IMR-90 (cell line): Measurements from ENCODE around the gene PDIA4. TPM values are rescaled to one million over a fixed set of nuclear protein-coding genes. Genes with fewer than 3 reads are reported as not detected.

Source experiments
- ATAC-seq: fragments of 200-7000 bp; cut with Tn5 transposase; 2 replicates; pipeline ENCODE4 v1.9.1; 2020; ENCODE audit warnings: low read depth, mild to moderate bottlenecking, moderate library complexity
- BruUV-seq: library from RNA; stranded (reverse); fragments of 400-500 nt; replicated peaks from 2 replicates; lab custom pipeline; 2021; lab: Mats Ljungman, UMichigan
- CTCF ChIA-PET: fragments of 300-600 bp; formaldehyde crosslinking; extraction: SDS; loops from one replicate; lab custom pipeline; 2021; ENCODE audit warnings: antibody characterized with exemption; lab: Yijun Ruan, JAX
- POLR2A ChIA-PET: fragments of 300-600 bp; sonication (Branson Sonifier 250); formaldehyde crosslinking; loops from one replicate; lab custom pipeline; 2022; ENCODE audit warnings: antibody characterized with exemption; ENCODE audit not compliant: unreplicated experiment; lab: Charles Lee
- DNase-seq: peaks from one replicate; pipeline ENCODE4 v3.0.0; 2013
- H2AFZ ChIP-seq: replicated peaks from 2 replicates; pipeline ENCODE3; 2013; ENCODE audit warnings: low read length, mild to moderate bottlenecking; ENCODE audit not compliant: poor library complexity
- H2AK5ac ChIP-seq: 2 replicates; pipeline ENCODE4 v1.6.1; 2013; ENCODE audit warnings: low read depth, low read length, inconsistent platforms
- H2AK9ac ChIP-seq: replicated peaks from 2 replicates; pipeline ENCODE3; 2013; ENCODE audit warnings: mild to moderate bottlenecking, low read depth, low read length, moderate library complexity; ENCODE audit not compliant: poor library complexity
- H2BK120ac ChIP-seq: 2 replicates; pipeline ENCODE4 v1.6.1; 2013; ENCODE audit warnings: low read depth, low read length, inconsistent platforms
- H2BK15ac ChIP-seq: 3 replicates; pipeline ENCODE4 v1.6.1; 2013; ENCODE audit warnings: low read depth, low read length, inconsistent platforms
- H2BK20ac ChIP-seq: 2 replicates; pipeline ENCODE4 v1.6.1; 2013; ENCODE audit warnings: low read depth, mild to moderate bottlenecking, inconsistent platforms, low read length, moderate library complexity
- H2BK5ac ChIP-seq: 2 replicates; pipeline ENCODE4 v1.6.1; 2013; ENCODE audit warnings: mild to moderate bottlenecking, low read depth, low read length, inconsistent platforms; ENCODE audit not compliant: poor library complexity, severe bottlenecking
- H3K14ac ChIP-seq: replicated peaks from 2 replicates; pipeline ENCODE4 v1.6.1; 2013; ENCODE audit warnings: low read depth, low read length, inconsistent platforms
- H3K18ac ChIP-seq: 2 replicates; pipeline ENCODE4 v1.6.1; 2013; ENCODE audit warnings: low read depth, low read length, control low read depth
- H3K23ac ChIP-seq: 2 replicates; pipeline ENCODE4 v1.6.1; 2013; ENCODE audit warnings: low read depth, low read length, inconsistent platforms
- H3K27ac ChIP-seq: 2 replicates; pipeline ENCODE4 v1.5.1; 2013; ENCODE audit warnings: mild to moderate bottlenecking, control low read depth, low read length; ENCODE audit not compliant: insufficient read depth
- H3K27me3 ChIP-seq: 2 replicates; pipeline ENCODE4 v1.6.1; 2013; ENCODE audit warnings: low read length; ENCODE audit not compliant: control insufficient read depth, insufficient read depth
- H3K36me3 ChIP-seq: 2 replicates; pipeline ENCODE4 v1.6.1; 2013; ENCODE audit warnings: low read length, mixed read lengths; ENCODE audit not compliant: control insufficient read depth, insufficient read depth
- H3K4ac ChIP-seq: 2 replicates; pipeline ENCODE4 v1.6.1; 2013; ENCODE audit warnings: low read depth, low read length, inconsistent platforms
- H3K4me1 ChIP-seq: 2 replicates; pipeline ENCODE4 v1.6.1; 2013; ENCODE audit warnings: low read length, mixed read lengths; ENCODE audit not compliant: control insufficient read depth, insufficient read depth
- H3K4me2 ChIP-seq: 2 replicates; pipeline ENCODE4 v1.6.1; 2013; ENCODE audit warnings: low read depth, mild to moderate bottlenecking, control low read depth, low read length, moderate library complexity
- H3K4me3 ChIP-seq: 2 replicates; pipeline ENCODE4 v1.5.1; 2013; ENCODE audit warnings: low read depth, mild to moderate bottlenecking, control low read depth, low read length, moderate library complexity; ENCODE audit not compliant: insufficient read depth
- H3K56ac ChIP-seq: 2 replicates; pipeline ENCODE4 v1.6.1; 2013; ENCODE audit warnings: low read length, inconsistent platforms; ENCODE audit not compliant: insufficient read depth; ENCODE audit errors: extremely low read depth
- H3K79me1 ChIP-seq, 2 experiments: 2 replicates each; pipeline ENCODE4 v1.6.1; 2013; ENCODE audit warnings: low read length in 2 of 2, inconsistent platforms in 1 of 2, low read depth in 1 of 2
- H3K9ac ChIP-seq: 2 replicates; pipeline ENCODE4 v1.6.1; 2013; ENCODE audit warnings: low read depth, low read length, control low read depth
- H3K9me1 ChIP-seq: 2 replicates; pipeline ENCODE4 v1.6.1; 2013; ENCODE audit warnings: low read length, inconsistent platforms; ENCODE audit not compliant: insufficient read depth
- H3K9me3 ChIP-seq: 2 replicates; pipeline ENCODE4 v1.6.1; 2013; ENCODE audit warnings: low read length; ENCODE audit not compliant: control insufficient read depth, insufficient read depth
- H4K20me1 ChIP-seq: 2 replicates; pipeline ENCODE4 v1.6.1; 2013; ENCODE audit warnings: low read length, inconsistent platforms; ENCODE audit not compliant: insufficient read depth
- H4K5ac ChIP-seq: 2 replicates; pipeline ENCODE4 v1.6.1; 2013; ENCODE audit warnings: mild to moderate bottlenecking, low read depth, low read length, control low read depth
- H4K8ac ChIP-seq, 2 experiments: 2 replicates each; pipeline ENCODE4 v1.6.1; 2013; ENCODE audit warnings: low read depth in 2 of 2, low read length in 2 of 2, control low read depth in 1 of 2, inconsistent platforms in 1 of 2
- H4K91ac ChIP-seq: 2 replicates; pipeline ENCODE4 v1.6.1; 2013; ENCODE audit warnings: low read depth, low read length, inconsistent platforms; ENCODE audit not compliant: insufficient read depth
- BHLHE40 ChIP-seq: fragments of 150-350 bp; IDR thresholded peaks from 2 replicates; pipeline ENCODE4 v1.6.1; 2016; ENCODE audit warnings: mild to moderate bottlenecking, low read depth, low read length
- CEBPB ChIP-seq: IDR thresholded peaks from 2 replicates; pipeline ENCODE4 v1.6.1; 2012; ENCODE audit warnings: low read depth, low read length, improper control_type of control experiment
- CHD1 ChIP-seq: IDR thresholded peaks from 2 replicates; pipeline ENCODE4 v1.6.1; 2012; ENCODE audit warnings: low read depth, low read length, improper control_type of control experiment
- ELK1 ChIP-seq: fragments of 150-350 bp; IDR thresholded peaks from 2 replicates; pipeline ENCODE4 v1.6.1; 2016; ENCODE audit warnings: low read depth, mild to moderate bottlenecking, low read length, moderate library complexity, borderline replicate concordance
- FOS ChIP-seq: fragments of 150-350 bp; IDR thresholded peaks from 2 replicates; pipeline ENCODE4 v1.6.1; 2016; ENCODE audit warnings: low read depth, low read length
- MAFK ChIP-seq: IDR thresholded peaks from 2 replicates; pipeline ENCODE4 v1.6.1; 2012; ENCODE audit warnings: low read depth, low read length, improper control_type of control experiment
- MAZ ChIP-seq: IDR thresholded peaks from 2 replicates; pipeline ENCODE4 v1.6.1; 2012; ENCODE audit warnings: low read depth, mild to moderate bottlenecking, low read length, improper control_type of control experiment, moderate library complexity, borderline replicate concordance
- MXI1 ChIP-seq: IDR thresholded peaks from 2 replicates; pipeline ENCODE4 v1.6.1; 2012; ENCODE audit warnings: low read depth, mild to moderate bottlenecking, low read length, moderate library complexity, borderline replicate concordance
- NFE2L2 ChIP-seq: fragments of 150-350 bp; IDR thresholded peaks from 2 replicates; pipeline ENCODE4 v1.6.1; 2016; ENCODE audit warnings: low read depth, mild to moderate bottlenecking, low read length
- POLR2A ChIP-seq: IDR thresholded peaks from 2 replicates; pipeline ENCODE4 v1.6.1; 2012; ENCODE audit warnings: mild to moderate bottlenecking, low read depth, low read length
- RAD21 ChIP-seq: IDR thresholded peaks from 2 replicates; pipeline ENCODE4 v1.6.1; 2012; ENCODE audit warnings: low read length, improper control_type of control experiment
- RCOR1 ChIP-seq: IDR thresholded peaks from 2 replicates; pipeline ENCODE4 v1.6.1; 2012; ENCODE audit warnings: mild to moderate bottlenecking, low read length, improper control_type of control experiment; ENCODE audit not compliant: insufficient replicate concordance
- SMC3 ChIP-seq: fragments of 150-350 bp; IDR thresholded peaks from 2 replicates; pipeline ENCODE4 v1.6.1; 2016; ENCODE audit warnings: low read depth, mild to moderate bottlenecking, antibody characterized with exemption, low read length, moderate library complexity
- WGBS, 2 experiments: methylation state at CpG; one replicate each; pipeline versions ENCODE4 v1.1.5 to v1.1.7; 2013; ENCODE audit warnings: missing lambda C conversion rate in 2 of 2; ENCODE audit not compliant: insufficient read length in 1 of 2; ENCODE audit errors: extremely low coverage in 2 of 2; 5-methylcytosine and 5-hydroxymethylcytosine counted together
- dilution Hi-C: fragments of 300-500 bp; cut with HindIII; formaldehyde crosslinking; loops from one replicate; pipeline ENCODE4 v1.14.3; 2018; ENCODE audit warnings: low sequenced_read_pairs; ENCODE audit not compliant: unreplicated experiment
- in situ Hi-C: fragments of 300-500 bp; cut with MboI; formaldehyde crosslinking; loops from 3 replicates; pipeline ENCODE4 v1.14.3; 2019; ENCODE audit warnings: low sequenced_read_pairs, inconsistent platforms, mixed read lengths
- intact Hi-C: fragments of 100-400 bp; cut with micrococcal nuclease; formaldehyde crosslinking; loops from 2 replicates; pipeline ENCODE4 v1.10.0; 2022
- polyA plus RNA-seq, 3 experiments: library from polyadenylated mRNA; depleted of rRNA; stranded (reverse); fragments of >200 nt; gene quantifications; 2 replicates each; pipeline ENCODE4 v1.2.3, GENCODE V29; 2012; ENCODE audit warnings: low replicate concordance in 1 of 3
- total RNA-seq: library from RNA; depleted of rRNA; stranded (reverse); fragments of >200 nt; gene quantifications from 2 replicates; pipeline ENCODE4 v1.2.3, GENCODE V29; 2012
- TF ChIP-seq, protein P1 (sequence below): fragments of 150-350 bp; IDR thresholded peaks from 2 replicates; pipeline ENCODE4 v1.6.1; 2017; ENCODE audit warnings: mild to moderate bottlenecking, antibody characterized with exemption, low read length, low read depth

The PDIA4 gene
- total and polyA plus RNA-seq, 2 of the 4 experiments (the other 2 are of a cell fraction): 241 to 304 TPM

GRCh38 chr7:149077594-149077993, 49.3 kb upstream of the PDIA4 start:
- H4K20me1 ChIP-seq: no peaks in the 10 kb centered on the region
- in situ Hi-C loops: no loop called here
- DNase-seq: no peak
- no peak overlapping the region for H2BK20ac ChIP-seq
- TF ChIP-seq MXI1 (no peak), CHD1 (no peak), RCOR1 (no peak), MAZ (no peak), CEBPB (no peak), RAD21 (no peak), MAFK (no peak), BHLHE40 (no peak), FOS (no peak), ELK1 (no peak), SMC3 (no peak), POLR2A (no peak), NFE2L2 (no peak)
- TF ChIP-seq, protein P1, sequence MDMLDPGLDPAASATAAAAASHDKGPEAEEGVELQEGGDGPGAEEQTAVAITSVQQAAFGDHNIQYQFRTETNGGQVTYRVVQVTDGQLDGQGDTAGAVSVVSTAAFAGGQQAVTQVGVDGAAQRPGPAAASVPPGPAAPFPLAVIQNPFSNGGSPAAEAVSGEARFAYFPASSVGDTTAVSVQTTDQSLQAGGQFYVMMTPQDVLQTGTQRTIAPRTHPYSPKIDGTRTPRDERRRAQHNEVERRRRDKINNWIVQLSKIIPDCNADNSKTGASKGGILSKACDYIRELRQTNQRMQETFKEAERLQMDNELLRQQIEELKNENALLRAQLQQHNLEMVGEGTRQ: no peak
- H2BK5ac ChIP-seq: no peak overlapping the region
- no peaks in the 10 kb centered on the region for H3K4me1 ChIP-seq
- H3K4me3 ChIP-seq: no peak overlapping the region
- H2BK15ac ChIP-seq: no peak overlapping the region
- ChIA-PET POLR2A (no interaction called here), CTCF (no interaction called here)
- BruUV-seq: no TSS peak
- H4K91ac ChIP-seq: no peak overlapping the region
- H3K18ac ChIP-seq: no peak overlapping the region
- no peak overlapping the region for H3K4ac ChIP-seq
- no peaks in the 10 kb centered on the region for H3K9me1 ChIP-seq
- peaks cover 6 to 10% of the 10 kb centered on the region in 2 experiments; a peak in 3 of 4 replicates for H3K79me1 ChIP-seq
- no peaks in the 10 kb centered on the region for H3K9me3 ChIP-seq
- H2BK120ac ChIP-seq: no peak overlapping the region
- H3K27ac ChIP-seq: no peak overlapping the region
- H3K14ac ChIP-seq: no peak overlapping the region
- H2AFZ ChIP-seq: no peak overlapping the region
- no peak overlapping the region for H4K8ac ChIP-seq
- 100% methylated on average over 2 of the region's 9 CpGs; no CpG with 5 or more reads in 1 of the 2 experiments for WGBS, 2 experiments
- no peak overlapping the region for H3K9ac ChIP-seq
- H3K23ac ChIP-seq: no peak overlapping the region
- no peak overlapping the region for H2AK5ac ChIP-seq
- H3K27me3 ChIP-seq: no peaks in the 10 kb centered on the region
- no peak overlapping the region for H3K4me2 ChIP-seq
- dilution Hi-C loops: no loop called here
- H3K56ac ChIP-seq: no peak overlapping the region
- peaks cover 7% of the 10 kb centered on the region for H3K36me3 ChIP-seq
- H4K5ac ChIP-seq: no peak overlapping the region
- no peak overlapping the region for H2AK9ac ChIP-seq
- no peak for ATAC-seq
- intact Hi-C loops: no loop called here
